ENCODE results near the gene SOHLH1.

DNA sequence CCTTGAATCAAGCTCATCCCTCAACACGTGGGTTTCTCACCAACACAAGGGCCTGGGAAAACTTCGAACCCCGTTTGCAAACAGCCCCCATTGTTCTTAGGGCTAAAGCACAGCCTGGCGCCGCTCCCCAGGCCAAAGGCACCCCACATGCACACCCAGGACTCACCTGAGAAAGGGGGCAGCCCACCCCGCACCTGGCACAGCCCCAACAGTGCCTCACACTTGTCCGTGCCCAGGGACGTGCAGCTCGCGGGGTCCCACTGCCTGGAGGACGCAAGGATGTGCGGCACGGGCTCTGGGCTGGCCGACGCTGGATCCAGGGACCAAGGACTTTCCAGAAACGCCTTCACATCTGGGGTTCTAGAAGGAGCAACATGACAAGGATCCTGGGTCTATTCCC is 2.8 kb downstream of the SOHLH1 start:
- TF ChIP-seq, protein P1, sequence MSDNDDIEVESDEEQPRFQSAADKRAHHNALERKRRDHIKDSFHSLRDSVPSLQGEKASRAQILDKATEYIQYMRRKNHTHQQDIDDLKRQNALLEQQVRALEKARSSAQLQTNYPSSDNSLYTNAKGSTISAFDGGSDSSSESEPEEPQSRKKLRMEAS (IDR thresholded peaks at IDR 0.05; ENCODE audit: low read depth): no peak
- TF ChIP-seq MEF2A (IDR thresholded peaks at IDR 0.05; ENCODE audit: borderline replicate concordance, low read depth) (no peak), TAF1 (IDR thresholded peaks at IDR 0.05; ENCODE audit: borderline replicate concordance, low read depth, low read length) (no peak), SMC3 (IDR thresholded peaks at IDR 0.05; ENCODE audit: low read depth, low read length) (no peak), TCF12 (IDR thresholded peaks at IDR 0.05) (no peak), POLR2AphosphoS5 (IDR thresholded peaks at IDR 0.05; ENCODE audit: low read depth, low read length) (no peak), TEAD4 (IDR thresholded peaks at IDR 0.05; ENCODE audit: borderline replicate concordance, insufficient read depth) (no peak)
- TF ChIP-seq, protein P2, sequence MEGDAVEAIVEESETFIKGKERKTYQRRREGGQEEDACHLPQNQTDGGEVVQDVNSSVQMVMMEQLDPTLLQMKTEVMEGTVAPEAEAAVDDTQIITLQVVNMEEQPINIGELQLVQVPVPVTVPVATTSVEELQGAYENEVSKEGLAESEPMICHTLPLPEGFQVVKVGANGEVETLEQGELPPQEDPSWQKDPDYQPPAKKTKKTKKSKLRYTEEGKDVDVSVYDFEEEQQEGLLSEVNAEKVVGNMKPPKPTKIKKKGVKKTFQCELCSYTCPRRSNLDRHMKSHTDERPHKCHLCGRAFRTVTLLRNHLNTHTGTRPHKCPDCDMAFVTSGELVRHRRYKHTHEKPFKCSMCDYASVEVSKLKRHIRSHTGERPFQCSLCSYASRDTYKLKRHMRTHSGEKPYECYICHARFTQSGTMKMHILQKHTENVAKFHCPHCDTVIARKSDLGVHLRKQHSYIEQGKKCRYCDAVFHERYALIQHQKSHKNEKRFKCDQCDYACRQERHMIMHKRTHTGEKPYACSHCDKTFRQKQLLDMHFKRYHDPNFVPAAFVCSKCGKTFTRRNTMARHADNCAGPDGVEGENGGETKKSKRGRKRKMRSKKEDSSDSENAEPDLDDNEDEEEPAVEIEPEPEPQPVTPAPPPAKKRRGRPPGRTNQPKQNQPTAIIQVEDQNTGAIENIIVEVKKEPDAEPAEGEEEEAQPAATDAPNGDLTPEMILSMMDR (IDR thresholded peaks at IDR 0.05): no peak
- TF ChIP-seq, protein P3, sequence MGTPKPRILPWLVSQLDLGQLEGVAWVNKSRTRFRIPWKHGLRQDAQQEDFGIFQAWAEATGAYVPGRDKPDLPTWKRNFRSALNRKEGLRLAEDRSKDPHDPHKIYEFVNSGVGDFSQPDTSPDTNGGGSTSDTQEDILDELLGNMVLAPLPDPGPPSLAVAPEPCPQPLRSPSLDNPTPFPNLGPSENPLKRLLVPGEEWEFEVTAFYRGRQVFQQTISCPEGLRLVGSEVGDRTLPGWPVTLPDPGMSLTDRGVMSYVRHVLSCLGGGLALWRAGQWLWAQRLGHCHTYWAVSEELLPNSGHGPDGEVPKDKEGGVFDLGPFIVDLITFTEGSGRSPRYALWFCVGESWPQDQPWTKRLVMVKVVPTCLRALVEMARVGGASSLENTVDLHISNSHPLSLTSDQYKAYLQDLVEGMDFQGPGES (IDR thresholded peaks at IDR 0.05; ENCODE audit: low read depth, low read length): no peak

Data from SK-N-SH (cell line).